Hematopoietic multipotent progenitor cell treated with erythropoietin and hydrocortisone succinate and interleukin-3 and kit ligand, for 17 days (in vitro differentiated cells): ENCODE results near the gene HLF.

Source experiments
- DNase-seq: peaks from one replicate; pipeline ENCODE4 v3.0.0-alpha.2; 2015; ENCODE audit warnings: low spot score

Gene HLF

DNA sequence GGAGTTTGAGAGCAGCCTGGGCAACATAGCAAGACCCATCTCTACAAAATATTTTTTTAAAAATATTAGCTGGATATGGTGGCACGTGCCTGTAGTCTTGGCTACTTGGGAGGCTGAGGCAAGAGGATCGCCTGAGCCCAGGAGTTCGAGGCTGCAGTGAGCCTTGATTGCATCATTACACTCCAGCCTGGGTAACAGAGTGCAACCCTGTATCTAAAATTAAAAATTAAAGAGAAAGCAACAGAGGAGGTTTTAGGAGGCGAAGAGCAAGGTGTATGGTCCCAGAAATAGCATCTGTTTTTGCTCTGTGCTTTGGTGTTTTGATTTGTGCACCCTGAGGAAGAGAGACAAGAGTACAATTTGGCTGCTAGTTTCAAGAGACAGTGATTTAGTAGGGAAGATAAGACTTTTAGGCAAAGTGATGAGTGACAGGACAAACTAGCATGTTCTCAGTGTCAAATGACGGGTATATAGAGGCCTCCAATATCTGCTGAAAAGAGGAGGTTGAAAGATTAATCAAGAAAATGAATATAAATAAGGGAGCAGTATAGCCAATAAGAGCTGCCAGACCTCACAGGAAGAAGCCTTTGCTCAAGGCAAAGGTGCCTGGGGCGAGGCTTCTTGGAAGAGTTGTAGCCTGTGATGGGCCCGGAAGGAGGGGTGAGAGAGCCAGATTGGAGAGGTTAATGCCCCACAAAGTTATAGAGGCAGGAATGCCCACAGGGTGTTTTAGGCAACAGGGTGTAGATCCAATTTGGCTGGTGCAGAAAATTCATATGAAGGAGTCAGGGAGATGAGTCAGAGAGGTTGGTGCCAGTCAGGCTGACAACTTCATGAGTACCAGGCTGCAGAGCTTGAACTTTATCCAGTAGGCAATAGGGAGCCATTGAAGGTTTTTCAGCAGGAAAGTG lies 11.4 kb downstream of the HLF start:
- no peak for DNase-seq

DNA sequence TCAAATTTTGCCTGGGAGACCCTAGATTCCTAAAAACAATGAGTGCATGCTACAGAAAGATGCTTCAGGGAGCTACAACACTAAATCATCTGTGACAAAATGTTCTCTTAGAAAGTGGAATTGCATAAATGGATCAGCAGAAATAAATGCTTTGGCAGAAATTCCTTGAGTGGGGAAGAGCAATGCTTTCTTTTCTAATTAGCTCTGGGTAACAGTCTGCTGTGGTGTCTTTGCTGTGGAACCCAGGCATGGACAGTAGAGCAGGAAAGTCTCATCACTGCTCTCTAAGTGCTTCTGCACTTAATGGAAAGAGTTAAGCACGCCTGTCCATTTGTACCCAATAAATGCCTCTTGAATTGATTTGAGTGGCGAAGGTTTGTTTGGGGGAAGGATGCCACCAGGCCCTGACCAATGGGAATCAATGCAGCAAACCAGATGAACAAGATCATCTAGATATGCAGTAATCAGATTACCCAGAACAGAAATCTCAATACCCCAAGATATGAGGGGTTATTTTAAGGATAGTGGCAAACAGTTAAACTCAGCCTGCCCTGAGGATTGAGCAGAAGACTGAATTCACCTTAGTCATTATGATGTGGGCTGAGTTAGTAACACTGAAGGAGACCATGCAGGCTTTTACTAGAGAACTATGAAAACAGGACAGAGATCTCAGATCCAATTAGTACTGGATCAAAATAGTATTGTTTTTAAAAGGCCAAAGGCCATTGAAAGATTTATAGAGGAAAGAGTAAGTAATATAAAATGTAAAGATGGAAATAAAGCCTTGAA lies 13.6 kb downstream of the HLF start:
- DNase-seq, result no peak

- DNase-seq, result no peak
Measured at GRCh38 chr17:55279203-55279602, 14.4 kb downstream of the HLF start.

DNA sequence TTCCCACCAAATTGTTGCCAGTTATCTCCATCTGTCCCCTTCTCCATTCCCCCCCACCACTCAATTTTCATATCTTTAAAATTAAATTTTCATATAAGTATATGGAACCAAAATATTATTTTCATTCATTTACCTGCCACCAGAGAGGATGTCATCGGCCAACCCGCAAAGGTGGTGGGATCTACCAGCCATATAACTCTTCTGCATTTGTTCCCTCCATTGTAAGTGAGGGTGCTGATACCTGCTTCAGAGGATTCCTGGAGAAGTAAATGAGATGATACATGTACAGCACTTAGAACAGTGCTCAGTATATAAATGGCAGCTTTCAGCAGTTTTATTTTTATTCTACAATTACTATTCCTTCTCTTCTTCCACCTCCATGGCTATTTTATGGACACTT lies 15.0 kb downstream of the HLF start:
- no peak for DNase-seq

GRCh38 chr17:55280212-55280611 lies 15.5 kb downstream of the HLF start:
- DNase-seq, result no peak

DNA sequence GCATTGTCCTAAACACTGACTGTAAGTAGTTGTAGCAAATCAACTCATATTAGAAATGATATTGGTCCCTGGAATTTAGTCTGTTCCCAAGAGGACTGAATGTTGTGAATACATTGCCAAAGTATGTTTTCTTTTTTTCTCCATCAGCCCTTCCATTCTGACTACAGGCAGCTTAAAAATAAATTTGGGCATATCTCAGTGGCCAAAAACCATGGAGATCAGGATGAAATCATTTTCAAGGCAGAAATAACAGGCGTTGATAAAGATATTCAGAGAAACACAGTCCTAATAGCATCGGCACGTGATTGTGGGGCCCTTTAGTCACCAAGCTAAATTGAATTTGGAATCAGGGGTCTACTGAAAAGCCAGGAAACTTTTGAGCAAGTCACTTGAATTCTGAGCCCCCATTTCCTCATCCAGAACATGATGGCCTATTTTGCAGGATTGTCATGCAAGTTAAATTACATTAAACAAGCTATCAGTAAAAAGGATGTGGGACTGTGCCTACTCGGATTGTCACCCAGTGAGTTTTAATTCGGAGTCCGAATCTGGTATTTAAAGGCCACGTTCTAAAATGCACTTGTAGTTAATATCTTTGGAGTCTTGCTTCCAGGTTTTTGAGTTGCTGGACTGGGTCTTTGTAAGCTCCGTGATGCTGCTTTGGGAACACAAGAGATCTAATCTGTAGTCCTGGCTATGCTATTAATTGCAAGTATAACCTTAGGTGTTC lies 17.1 kb downstream of the HLF start:
- no peak for DNase-seq

- DNase-seq, result no peak
Measured at GRCh38 chr17:55282379-55282702, 17.6 kb downstream of the HLF start.

DNA sequence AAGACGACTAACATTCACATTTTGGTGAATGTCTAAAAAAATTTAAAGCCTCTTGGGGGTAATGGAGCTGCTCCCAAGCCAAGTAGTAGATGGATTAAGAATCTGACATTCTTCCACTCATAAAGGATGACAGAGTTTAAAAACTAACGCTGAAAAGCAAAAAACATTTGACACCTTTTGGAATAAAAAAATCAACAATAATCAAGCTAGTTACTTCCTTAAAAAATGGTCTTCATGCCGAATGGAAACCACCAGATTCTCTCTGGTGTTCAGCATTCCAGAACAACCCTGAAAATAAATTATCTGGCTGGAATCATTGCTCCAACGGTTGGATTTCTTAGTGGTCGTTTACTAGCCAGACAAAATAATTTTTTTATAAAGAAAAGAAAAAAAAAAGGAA lies 18.0 kb downstream of the HLF start:
- DNase-seq, result no peak

GRCh38 chr17:55283256-55283965 lies 18.7 kb downstream of the HLF start:
- DNase-seq, result no peak

DNA sequence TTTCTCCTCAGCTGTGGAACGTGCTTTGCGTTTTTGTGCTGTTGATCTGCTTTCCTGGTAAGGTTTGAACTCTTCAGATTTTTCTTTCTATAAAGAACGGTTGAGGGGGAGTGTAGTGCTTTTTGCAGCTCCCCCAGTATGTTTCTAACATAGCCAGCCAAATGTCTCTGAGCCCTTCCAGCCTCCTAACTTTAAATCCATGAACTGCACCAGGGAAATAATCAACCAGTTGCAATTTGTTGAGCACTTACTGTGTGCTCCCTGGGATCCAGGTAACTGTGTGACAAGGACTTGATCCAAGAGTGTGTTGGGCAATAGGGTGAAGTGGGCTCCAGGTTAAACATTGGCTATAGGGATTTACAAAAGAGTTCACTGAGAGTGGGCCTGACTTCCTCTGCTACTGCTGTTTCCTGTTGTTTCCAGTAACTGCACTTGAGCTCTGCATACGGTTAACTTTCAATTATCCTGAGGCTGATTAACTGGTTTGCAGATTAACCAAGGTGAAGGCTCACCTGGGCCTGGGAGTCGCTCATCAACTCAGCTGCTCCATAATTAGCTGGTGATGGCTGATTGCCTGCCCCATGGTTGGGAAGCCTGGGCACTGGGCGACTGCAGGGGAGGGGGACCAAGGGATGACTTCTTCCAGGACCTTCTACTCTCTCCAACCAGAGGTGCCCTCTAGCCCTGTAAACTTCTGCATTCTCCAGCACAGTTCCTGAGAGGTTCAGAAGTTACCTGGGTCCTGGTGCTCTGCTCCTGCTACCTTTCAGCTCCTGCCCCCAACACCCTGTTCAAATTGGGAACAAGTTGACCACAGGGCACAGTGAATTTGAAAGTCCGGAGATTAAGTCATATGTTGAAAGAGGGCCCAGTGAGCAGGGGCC lies 19.5 kb downstream of the HLF start:
- no peak for DNase-seq

DNA sequence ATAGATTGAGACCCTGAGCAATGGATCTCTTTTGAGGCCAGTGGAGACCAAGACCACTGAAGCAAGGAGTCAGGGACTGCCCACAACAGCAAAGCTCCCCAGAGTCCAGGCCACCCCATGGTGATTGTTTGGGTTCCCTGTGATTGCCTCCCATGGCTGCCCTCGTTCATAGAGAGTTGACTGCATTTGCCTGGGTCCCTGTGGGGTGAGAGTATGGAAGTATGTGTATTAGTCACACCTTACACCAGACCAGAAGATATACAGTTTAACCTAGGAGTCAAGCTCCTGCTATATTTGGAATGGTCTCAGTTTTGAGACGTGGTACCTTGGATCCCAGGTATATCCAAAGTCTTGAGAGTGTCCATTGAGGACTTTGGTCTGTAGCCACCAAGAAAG lies 20.2 kb downstream of the HLF start:
- DNase-seq, result no peak

GRCh38 chr17:55285340-55286301 lies 20.9 kb downstream of the HLF start:
- DNase-seq, result no peak

DNA sequence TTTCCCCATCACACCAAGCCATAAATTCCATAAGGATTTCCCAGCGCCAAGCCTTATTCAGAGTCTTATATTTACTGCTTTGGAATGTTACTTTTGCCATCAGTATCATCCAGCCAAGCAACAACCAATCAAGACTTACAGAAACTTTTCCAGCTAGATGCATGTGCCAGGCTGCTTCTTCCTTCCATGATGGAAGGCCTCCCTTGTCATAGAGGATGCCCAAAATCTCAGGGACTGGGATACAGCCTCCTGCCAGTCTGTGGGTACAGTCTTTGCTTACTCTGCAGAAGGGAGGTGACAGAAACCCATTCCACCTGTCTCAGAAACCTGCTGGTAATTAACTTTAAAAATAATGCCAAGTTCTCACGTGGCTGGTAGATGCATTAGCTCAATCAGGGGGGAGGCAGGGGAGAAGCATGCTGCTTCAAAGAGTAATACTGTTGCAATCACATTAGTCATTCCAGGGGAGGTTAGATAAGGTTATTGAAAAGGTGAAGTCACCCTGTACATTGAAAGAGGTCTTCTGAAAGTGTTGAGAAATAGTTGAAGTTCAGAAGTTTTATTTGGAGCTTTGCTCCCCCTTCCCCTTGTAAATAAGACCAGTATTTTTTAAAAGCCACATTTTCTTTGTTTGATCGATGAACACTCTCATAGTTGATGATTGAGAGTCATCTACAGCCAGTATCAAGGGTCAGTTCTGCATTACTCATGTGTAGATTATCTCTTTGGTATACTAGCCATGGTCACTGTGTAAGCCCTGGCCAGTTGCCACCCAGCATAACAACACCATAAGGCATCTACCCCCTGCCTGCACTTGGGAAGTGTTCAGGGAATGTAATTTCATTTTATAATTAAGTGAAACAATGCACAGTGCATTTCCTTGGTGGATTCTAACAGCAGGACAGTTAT lies 22.2 kb downstream of the HLF start:
- no peak for DNase-seq

DNA sequence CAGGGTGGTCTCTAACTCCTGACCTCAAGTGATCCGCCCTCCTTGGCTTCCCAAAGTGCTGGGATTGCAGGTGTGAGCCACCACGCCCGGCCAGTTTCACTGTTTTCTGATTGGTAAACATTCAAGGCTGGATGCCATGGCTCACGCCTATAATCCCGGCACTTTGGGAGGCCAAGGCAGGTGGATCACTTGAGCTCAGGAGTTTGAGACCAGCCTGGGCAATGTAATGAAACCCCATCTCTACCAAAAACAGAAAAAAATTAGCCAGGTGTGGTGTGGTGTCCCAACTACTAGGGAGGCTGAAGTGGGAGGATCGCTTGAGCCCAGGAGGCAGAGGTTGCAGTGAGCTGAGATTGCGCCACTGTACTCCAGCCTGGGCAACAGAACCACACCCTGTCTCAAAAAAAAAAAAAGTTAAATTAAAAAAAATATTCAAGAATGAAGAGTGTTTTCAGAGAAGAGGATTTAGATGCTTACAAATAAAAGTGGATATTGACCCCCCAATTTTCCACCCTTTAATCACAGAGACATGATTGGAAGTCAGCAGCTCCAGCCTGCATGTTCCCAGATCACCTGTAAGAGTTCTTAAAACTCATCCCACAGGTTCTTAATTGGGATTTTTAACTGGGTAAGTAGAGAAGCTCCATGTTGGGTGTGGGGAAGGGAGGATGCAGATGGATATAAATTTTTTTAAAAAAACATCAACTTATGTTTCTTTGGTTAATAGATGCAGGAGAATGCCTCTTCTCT lies 23.8 kb downstream of the HLF start:
- no peak for DNase-seq

DNA sequence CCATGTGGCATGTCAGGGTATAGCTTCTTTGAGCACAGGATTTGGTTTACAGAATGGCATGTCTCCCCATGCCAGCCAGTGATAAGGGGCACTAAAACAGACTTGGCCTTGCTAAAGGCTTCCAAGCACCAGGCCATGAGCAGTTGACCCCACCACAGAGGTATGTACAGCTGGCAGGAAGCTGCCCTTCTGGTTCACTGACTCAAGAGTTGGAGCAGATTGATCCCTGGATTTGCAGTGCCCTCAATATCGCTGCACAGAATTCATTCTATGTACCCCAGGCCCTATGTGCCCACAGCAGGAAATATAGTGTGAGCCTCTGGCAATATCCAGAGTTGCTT lies 24.3 kb downstream of the HLF start:
- DNase-seq, result no peak

DNA sequence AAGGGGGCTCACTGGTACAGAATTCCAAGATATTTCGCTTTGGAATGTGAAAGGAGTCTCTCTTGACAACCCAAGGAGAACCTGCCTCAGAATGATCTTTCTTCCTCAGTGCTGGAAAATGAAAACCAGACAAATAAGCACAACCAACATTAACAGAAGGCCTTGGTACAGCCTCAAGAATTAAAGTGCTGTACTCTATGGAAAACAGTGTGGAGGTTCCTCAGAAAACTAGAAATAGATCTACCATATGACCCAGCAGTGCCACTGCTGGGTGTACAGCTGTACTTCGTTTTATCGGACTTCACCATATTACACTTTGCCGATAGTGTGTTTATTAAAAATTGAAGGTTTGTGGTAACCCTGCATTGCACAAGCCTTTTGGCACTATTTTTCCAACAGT lies 25.2 kb downstream of the HLF start:
- no peak for DNase-seq

DNA sequence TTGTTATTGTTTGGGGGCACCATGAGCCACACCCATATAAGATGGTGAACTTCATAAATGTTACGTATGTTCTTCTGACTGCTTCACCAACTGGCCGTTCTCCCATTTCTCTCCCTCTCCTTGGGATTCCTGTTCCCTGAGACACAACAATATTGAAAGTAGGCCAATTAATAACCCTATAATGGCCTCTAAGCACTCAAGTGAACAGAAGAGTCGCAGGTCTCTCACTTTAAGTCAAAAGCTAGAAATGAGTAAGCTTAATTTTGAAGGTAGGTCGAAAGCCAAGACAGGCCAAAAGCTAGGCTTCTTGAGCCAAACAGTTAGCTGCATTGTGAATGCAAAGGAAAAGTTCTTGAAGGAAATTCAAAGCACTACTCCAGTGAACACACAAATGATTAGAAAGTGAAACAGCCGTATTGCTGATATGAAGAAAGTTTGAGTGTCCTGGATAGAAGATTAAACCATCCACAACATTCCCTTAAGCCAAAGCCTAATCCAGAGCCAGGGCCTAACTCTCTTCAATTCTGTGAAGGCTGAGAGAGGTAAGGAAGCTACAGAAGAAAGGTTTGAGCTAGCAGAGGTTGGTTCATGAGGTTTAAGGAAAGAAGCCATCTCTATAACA lies 25.8 kb downstream of the HLF start:
- no peak for DNase-seq

DNA sequence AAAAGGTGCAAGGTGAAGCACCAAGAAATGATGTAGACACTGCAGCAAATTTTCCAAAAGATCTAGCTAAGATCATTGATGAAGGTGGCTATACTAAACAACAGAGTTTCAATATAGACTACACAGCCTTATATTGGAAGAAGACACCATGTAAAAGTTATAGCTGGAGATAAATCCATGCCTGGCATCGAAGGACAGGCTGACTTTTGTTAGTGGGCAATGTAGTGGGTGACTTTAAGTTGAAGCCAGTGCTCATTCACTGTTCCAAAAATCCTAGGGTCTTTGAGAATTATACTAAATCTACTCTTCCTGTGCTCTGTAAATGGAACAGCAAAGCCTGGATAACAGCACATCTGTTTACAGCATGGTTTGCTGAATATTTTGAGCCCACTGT lies 26.4 kb downstream of the HLF start:
- DNase-seq, result no peak
